Stimulated activated memory B cell treated with anti-CD40 and anti-IgM and Interleukin-4, amounts not matched to agents 10 μg/mL and 1 μg/mL and 100 μg/mL, for 72 hours (primary cell): Measurements from ENCODE around the gene KRT84.

Source experiments
- ATAC-seq: fragments of 150-1000 bp; cut with Tn5 transposase; 2 replicates; pipeline ENCODE4 v1.10.0; 2021
- H3K27ac Mint-ChIP-seq: one replicate; pipeline ENCODE4 v1.8.0; 2022; ENCODE audit warnings: mild to moderate bottlenecking, mixed read lengths
- H3K27me3 Mint-ChIP-seq: one replicate; pipeline ENCODE4 v1.8.0; 2022; ENCODE audit warnings: mixed read lengths
- H3K36me3 Mint-ChIP-seq: one replicate; pipeline ENCODE4 v1.8.0; 2022; ENCODE audit warnings: mixed read lengths
- H3K4me1 Mint-ChIP-seq: one replicate; pipeline ENCODE4 v1.8.0; 2022; ENCODE audit warnings: mixed read lengths
- H3K4me3 Mint-ChIP-seq: one replicate; pipeline ENCODE4 v1.8.0; 2022; ENCODE audit warnings: mild to moderate bottlenecking, moderate library complexity, mixed read lengths
- H3K9me3 Mint-ChIP-seq: one replicate; pipeline ENCODE4 v1.8.0; 2022; ENCODE audit warnings: mixed read lengths

Gene KRT84

GRCh38 chr12:52380271-52380694 is 5.2 kb downstream of the KRT84 start:
- ATAC-seq: no peak
- Mint-ChIP-seq H3K9me3 (no peaks in the 10 kb centered on the region), H3K4me3 (no peak overlapping the region), H3K4me1 (peaks cover 11% of the 10 kb centered on the region), H3K27ac (no peak overlapping the region), H3K36me3 (no peaks in the 10 kb centered on the region), H3K27me3 (peaks cover 50% of the 10 kb centered on the region)

GRCh38 chr12:52379536-52379935 is 5.9 kb downstream of the KRT84 start:
- no peak for ATAC-seq
- Mint-ChIP-seq H3K27ac (no peak overlapping the region), H3K36me3 (no peaks in the 10 kb centered on the region), H3K4me3 (no peak overlapping the region), H3K27me3 (peaks cover 50% of the 10 kb centered on the region), H3K9me3 (no peaks in the 10 kb centered on the region), H3K4me1 (peaks cover 11% of the 10 kb centered on the region)

DNA sequence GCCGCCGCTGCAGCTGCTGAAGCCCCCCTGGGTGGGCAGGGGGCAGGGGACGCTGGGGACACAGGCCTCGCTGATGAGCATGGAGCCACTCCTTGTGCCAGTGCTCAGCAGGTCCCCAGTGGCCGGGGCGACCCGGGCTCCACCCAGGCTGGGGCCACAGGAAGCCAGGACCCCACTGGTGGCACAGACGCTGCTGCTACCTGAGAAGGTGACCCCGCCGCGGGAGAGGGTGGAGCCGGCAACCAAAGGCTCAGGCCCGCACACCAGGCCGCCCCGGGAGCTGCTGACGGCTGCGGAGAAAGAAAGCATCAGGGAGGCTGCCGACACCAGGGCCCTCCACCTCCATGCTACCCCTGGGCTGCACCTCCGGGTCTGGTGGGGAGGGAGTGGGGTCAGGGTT is 7.4 kb downstream of the KRT84 start:
- Mint-ChIP-seq H3K27ac (no peak overlapping the region), H3K36me3 (no peaks in the 10 kb centered on the region), H3K4me1 (peaks cover 9% of the 10 kb centered on the region), H3K27me3 (peaks cover 50% of the 10 kb centered on the region), H3K9me3 (peaks cover 4% of the 10 kb centered on the region), H3K4me3 (no peak overlapping the region)
- no peak for ATAC-seq

DNA sequence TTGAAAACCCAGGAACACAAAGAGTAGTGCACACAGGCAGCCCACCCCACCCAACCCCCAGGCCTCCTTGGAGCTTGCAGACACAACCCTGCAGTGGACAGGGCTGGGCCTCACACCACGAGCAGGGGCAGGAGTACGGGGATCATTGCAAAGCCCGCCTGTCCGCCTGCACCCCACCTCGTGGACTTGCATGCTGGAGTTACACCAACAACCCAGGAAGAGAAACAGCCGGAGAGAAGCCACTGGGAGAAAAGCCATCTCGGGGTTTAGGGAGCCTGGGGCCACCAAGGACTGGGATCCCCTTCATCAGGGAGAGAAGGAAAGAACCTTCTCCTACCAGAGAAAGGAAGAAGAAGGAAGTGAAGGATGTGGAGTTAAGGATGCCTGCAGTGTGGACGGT is 8.2 kb downstream of the KRT84 start:
- Mint-ChIP-seq H3K4me1 (peaks cover under 1% of the 10 kb centered on the region), H3K4me3 (no peak overlapping the region), H3K27me3 (peaks cover 57% of the 10 kb centered on the region), H3K9me3 (peaks cover 4% of the 10 kb centered on the region), H3K36me3 (no peaks in the 10 kb centered on the region), H3K27ac (no peak overlapping the region)
- no peak for ATAC-seq

DNA sequence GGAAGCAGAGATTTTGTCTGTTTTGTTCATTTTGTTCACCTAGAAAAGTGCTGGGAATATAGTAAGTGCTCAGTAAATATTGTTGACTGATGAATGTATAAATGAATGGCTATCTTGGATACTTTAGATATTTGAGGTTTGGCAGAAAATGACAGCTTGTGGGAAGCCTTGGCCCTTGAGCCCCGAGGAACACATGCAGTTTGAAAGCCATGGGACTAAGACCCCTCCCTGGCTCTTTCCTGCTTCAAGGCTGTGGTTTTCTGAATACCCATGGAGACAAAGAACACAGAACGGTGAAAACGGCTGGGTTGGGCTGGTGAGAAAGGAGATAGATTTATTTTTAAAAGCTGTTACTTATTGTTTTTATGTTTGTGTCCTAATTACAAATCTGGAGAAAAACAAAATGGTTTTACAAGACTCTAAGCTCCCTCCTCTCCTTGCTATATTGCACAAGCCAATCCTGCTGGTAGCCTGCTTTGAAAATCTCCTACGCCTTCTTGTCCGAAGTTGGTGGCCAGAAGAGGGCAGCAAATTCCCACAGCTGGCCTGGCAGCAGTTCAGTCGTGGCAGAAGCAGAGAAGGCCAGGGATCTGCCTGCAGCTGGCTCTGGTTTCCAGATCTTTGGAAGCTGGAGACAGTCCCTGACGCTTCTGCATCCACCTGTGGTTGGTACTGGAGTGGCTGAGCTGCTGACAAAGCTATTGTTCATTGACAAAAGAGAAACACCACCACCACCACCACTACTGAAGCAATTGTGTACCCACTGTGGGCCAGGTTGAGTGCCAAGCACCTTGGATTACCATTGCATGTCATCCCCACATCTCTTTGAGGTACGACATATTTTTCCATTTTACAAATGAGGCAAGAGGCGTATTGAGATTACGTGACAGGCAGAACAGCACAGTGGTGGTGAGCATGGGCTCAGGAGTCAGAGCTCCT is 13.0 kb downstream of the KRT84 start:
- Mint-ChIP-seq H3K36me3 (no peaks in the 10 kb centered on the region), H3K9me3 (peaks cover 4% of the 10 kb centered on the region), H3K4me1 (no peaks in the 10 kb centered on the region), H3K27me3 (peaks cover 73% of the 10 kb centered on the region), H3K27ac (no peak overlapping the region), H3K4me3 (no peak overlapping the region)
- peak; percentile 57 for ATAC-seq

DNA sequence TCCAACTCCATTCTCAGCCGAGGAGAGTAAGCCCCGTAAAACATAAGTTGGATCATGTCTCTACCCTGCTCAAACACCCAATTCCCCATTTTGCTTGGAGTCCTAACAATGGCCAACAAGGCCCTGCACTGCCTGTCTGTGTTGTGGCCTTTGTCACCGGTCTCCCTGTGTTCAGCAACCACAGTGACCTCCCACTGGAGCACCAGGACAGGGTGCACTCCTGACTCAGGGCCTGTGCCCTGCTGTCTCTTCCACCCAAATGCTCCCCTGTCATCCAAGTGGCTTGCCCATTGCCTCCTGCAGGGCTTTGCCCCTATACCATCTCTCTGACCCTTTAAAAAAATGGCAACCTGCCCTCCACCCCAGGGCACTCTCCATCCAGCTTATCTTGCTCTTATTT is 13.7 kb downstream of the KRT84 start:
- Mint-ChIP-seq H3K4me3 (no peak overlapping the region), H3K4me1 (no peaks in the 10 kb centered on the region), H3K27me3 (peaks cover 73% of the 10 kb centered on the region), H3K27ac (no peak overlapping the region), H3K9me3 (peaks cover 4% of the 10 kb centered on the region), H3K36me3 (no peaks in the 10 kb centered on the region)
- no peak for ATAC-seq

DNA sequence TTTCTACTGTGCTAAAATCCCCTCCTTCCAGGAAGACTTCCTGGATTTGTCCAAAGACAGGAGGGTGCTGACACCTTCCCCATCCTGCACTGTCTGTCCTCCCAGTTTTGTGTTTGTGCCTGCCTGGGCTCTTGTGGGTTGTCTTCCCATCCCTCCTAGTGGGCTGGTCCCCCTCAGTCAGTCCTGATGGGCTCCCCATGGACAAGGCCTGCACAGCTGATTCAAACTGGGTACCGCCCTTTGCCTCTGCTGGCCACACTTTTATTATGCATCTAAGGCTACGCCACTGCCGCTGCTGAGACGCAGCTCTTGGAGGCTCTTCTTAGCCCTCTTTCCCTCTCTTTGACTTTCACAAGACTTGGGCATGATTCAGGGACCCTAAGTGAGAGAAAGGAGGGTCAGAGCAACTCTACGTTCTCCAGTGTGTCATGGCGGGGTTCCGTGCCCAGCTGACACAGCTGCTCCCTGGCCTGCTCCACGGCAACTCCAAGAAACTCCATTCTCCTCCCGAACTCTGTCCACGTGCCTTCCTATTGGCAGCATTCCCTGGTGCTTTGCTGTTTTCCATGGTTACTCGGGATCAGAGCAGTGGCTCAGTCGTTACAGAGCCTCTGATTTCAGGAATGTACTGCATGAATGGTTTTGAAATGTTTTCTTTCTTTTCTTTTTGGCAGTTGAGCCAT is 14.4 kb downstream of the KRT84 start:
- H3K36me3 Mint-ChIP-seq: no peaks in the 10 kb centered on the region
- ATAC-seq: no peak
- no peak overlapping the region for H3K27ac Mint-ChIP-seq
- H3K27me3 Mint-ChIP-seq: peaks cover 73% of the 10 kb centered on the region
- H3K9me3 Mint-ChIP-seq: peaks cover 4% of the 10 kb centered on the region
- no peaks in the 10 kb centered on the region for H3K4me1 Mint-ChIP-seq
- H3K4me3 Mint-ChIP-seq: no peak overlapping the region

- Mint-ChIP-seq H3K4me1 (peaks cover 11% of the 10 kb centered on the region), H3K27me3 (peaks cover 71% of the 10 kb centered on the region), H3K27ac (no peak overlapping the region), H3K36me3 (no peaks in the 10 kb centered on the region), H3K9me3 (peaks cover 4% of the 10 kb centered on the region), H3K4me3 (no peak overlapping the region)
- ATAC-seq: no peak
Measured at GRCh38 chr12:52369809-52370208, 15.6 kb downstream of the KRT84 start.

DNA sequence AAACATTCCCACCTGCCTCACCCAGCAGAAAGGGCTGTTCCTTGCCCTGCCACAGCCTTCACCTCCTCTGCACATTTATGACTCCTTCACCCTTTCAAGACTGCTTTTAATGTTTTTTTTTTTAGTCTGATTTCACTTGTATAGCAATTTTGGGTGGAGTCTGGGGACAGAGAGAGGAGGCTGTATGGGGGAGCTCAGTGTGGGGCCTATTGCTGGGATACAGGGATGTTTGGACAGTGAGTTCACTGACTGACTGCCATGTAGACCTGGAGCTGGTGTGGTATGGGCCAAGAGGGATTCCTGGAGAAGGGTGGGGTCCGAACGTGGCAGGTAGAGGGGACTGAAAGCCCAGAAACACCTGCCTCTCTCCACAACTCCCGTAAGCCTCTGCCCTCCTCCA is 16.2 kb downstream of the KRT84 start:
- Mint-ChIP-seq H3K9me3 (peaks cover 3% of the 10 kb centered on the region), H3K27me3 (peaks cover 76% of the 10 kb centered on the region), H3K4me1 (peaks cover 17% of the 10 kb centered on the region), H3K27ac (no peak overlapping the region), H3K4me3 (no peak overlapping the region), H3K36me3 (no peaks in the 10 kb centered on the region)
- no peak for ATAC-seq

DNA sequence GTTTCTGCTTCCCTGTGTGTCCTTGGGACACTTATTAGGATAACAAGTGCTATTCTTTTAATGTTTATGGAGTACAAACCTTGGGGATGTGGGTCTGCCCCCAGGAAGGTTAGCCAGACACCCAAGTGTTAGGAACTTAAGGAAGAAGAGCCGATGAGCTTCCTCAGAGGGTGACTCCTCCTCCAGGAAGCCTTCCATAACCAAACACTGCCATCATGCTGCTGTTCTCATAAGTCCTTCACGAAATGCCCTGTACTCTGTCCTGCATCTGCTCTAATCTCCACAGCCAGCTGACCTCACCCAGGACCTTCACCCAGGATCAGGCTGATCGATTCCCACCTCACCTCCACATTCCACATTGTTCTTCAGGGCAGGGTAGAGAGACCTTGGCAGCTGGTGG is 16.9 kb downstream of the KRT84 start:
- ATAC-seq: no peak
- H3K4me3 Mint-ChIP-seq: no peak overlapping the region
- no peak overlapping the region for H3K27ac Mint-ChIP-seq
- peaks cover 18% of the 10 kb centered on the region for H3K4me1 Mint-ChIP-seq
- H3K9me3 Mint-ChIP-seq: no peaks in the 10 kb centered on the region
- H3K36me3 Mint-ChIP-seq: no peaks in the 10 kb centered on the region
- peaks cover 83% of the 10 kb centered on the region for H3K27me3 Mint-ChIP-seq

- no peak overlapping the region for H3K27ac Mint-ChIP-seq
- no peak for ATAC-seq
- H3K4me3 Mint-ChIP-seq: no peak overlapping the region
- peaks cover 18% of the 10 kb centered on the region for H3K4me1 Mint-ChIP-seq
- H3K27me3 Mint-ChIP-seq: peaks cover 89% of the 10 kb centered on the region
- H3K9me3 Mint-ChIP-seq: no peaks in the 10 kb centered on the region
- no peaks in the 10 kb centered on the region for H3K36me3 Mint-ChIP-seq
Measured at GRCh38 chr12:52367876-52368275, 17.6 kb downstream of the KRT84 start.

GRCh38 chr12:52366738-52367485 is 18.5 kb downstream of the KRT84 start, which contains the start of gene KRT85:
TSS of gene KRT85 (minus strand) at chr12:52367481. CDS start at chr12:52367405, 76 bp downstream.
- peaks cover 18% of the 10 kb centered on the region for H3K4me1 Mint-ChIP-seq
- H3K36me3 Mint-ChIP-seq: no peaks in the 10 kb centered on the region

GRCh38 chr12:52364901-52365489 is 20.5 kb downstream of the KRT84 start:
- Mint-ChIP-seq H3K4me3 (no peak overlapping the region), H3K36me3 (no peaks in the 10 kb centered on the region), H3K4me1 (peaks cover 21% of the 10 kb centered on the region), H3K27ac (no peak overlapping the region), H3K27me3 (peaks cover 75% of the 10 kb centered on the region), H3K9me3 (no peaks in the 10 kb centered on the region)
- ATAC-seq: peak; percentile 77

More at GRCh38 chr12:52366738-52367485, 18.5 kb downstream of the KRT84 start, which contains the start of gene KRT85:
- Mint-ChIP-seq H3K9me3 (no peaks in the 10 kb centered on the region), H3K27me3 (peaks cover 83% of the 10 kb centered on the region), H3K27ac (no peak within 1 kb of the TSS), H3K4me3 (no peak within 1 kb of the TSS)
- ATAC-seq: no peak

GRCh38 chr12:52364061-52364460 is 21.4 kb downstream of the KRT84 start:
- Mint-ChIP-seq H3K27ac (no peak overlapping the region), H3K9me3 (no peaks in the 10 kb centered on the region), H3K36me3 (no peaks in the 10 kb centered on the region), H3K4me3 (no peak overlapping the region), H3K27me3 (peaks cover 75% of the 10 kb centered on the region), H3K4me1 (peaks cover 30% of the 10 kb centered on the region)
- ATAC-seq: no peak
